Heart right ventricle (tissue), 16 donors: ENCODE results near the gene MAPT. TPM values are rescaled to one million over a fixed set of nuclear protein-coding genes. Genes with fewer than 3 reads are reported as not detected.

Experiments used
- ATAC-seq, 8 donors: fragments of 200-7000 bp; cut with Tn5 transposase; one replicate each; pipeline ENCODE4 v1.9.1; 2020; ENCODE audit warnings: mild to moderate bottlenecking in 8 of 8, moderate library complexity in 8 of 8, moderate number of reproducible peaks in 1 of 8
- DNase-seq, 2 donors: peaks; one replicate each; pipeline ENCODE4 v3.0.0-alpha.2; 2020
- H3K27ac ChIP-seq, 10 donors: fragments of 200-600 bp; sonication (generic) in 2 of 10; one replicate each; pipeline versions ENCODE4 v1.5.0 to v1.8.0; 2020 to 2022; ENCODE audit warnings: mild to moderate bottlenecking in 3 of 10
- H3K27me3 ChIP-seq, 7 donors: fragments of 200-600 bp; one replicate each; pipeline ENCODE4 v1.8.0; 2021 to 2022; ENCODE audit warnings: mild to moderate bottlenecking in 2 of 7
- H3K36me3 ChIP-seq, 9 donors: fragments of 200-600 bp; sonication (generic) in 1 of 9; one replicate each; pipeline versions ENCODE4 v1.5.0 to v1.8.0; 2020 to 2022; ENCODE audit warnings: mild to moderate bottlenecking in 2 of 9
- H3K4me1 ChIP-seq, 9 donors: fragments of 200-600 bp; sonication (generic) in 1 of 9; one replicate each; pipeline versions ENCODE4 v1.5.0 to v1.8.0; 2020 to 2022; ENCODE audit warnings: mild to moderate bottlenecking in 4 of 9
- H3K4me3 ChIP-seq, 10 donors: fragments of 200-600 bp; sonication (generic) in 2 of 10; one replicate each; pipeline versions ENCODE4 v1.5.0 to v1.8.0; 2020 to 2022; ENCODE audit warnings: mild to moderate bottlenecking in 7 of 10, moderate library complexity in 2 of 10
- H3K9me3 ChIP-seq, 11 donors: fragments of 200-600 bp in 10 of 11; sonication (generic) in 2 of 11; one replicate each; pipeline versions ENCODE4 v1.5.0 to v1.8.0; 2013 to 2022; ENCODE audit warnings: mild to moderate bottlenecking in 2 of 11, control low read depth in 1 of 11, moderate library complexity in 1 of 11
- CTCF ChIP-seq, 9 donors: fragments of 200-600 bp; sonication (generic) in 2 of 9; IDR thresholded peaks; one replicate each; pipeline versions ENCODE4 v1.5.0 to v1.8.0; 2021 to 2022; ENCODE audit warnings: antibody characterized with exemption in 9 of 9, mild to moderate bottlenecking in 5 of 9, moderate library complexity in 1 of 9
- WGBS, 2 donors: extraction: QIAGEN DNeasy Blood & Tissue Kit; methylation state at CpG; one replicate each; pipeline ENCODE4 v1.1.7; 2013; ENCODE audit warnings: inconsistent platforms in 1 of 2; 5-methylcytosine and 5-hydroxymethylcytosine counted together
- intact Hi-C, 10 donors: fragments of 100-400 bp; cut with DNase I; formaldehyde crosslinking; loops; one replicate each; pipeline versions ENCODE4 v1.11.1 to v1.14.2; 2022
- polyA plus RNA-seq, 2 donors: library from polyadenylated mRNA; stranded (reverse); fragments of 200-250 nt; gene quantifications; one replicate each; pipeline ENCODE4 v1.2.3, GENCODE V29; 2013
- total RNA-seq, 10 donors: library from RNA; stranded (reverse); fragmentation: NEBNext Ultra II Directional in 3 of 10; extraction: Animal tissue kit (Norgen Biotek cat#: 25700) in 3 of 10; gene quantifications; one replicate each; pipeline versions ENCODE4 v1.2.1 to v1.2.4, GENCODE V29; 2021 to 2023
- donor health status: Arrhythmogenic right ventricular cardiomyopathy.
- donor health status: ischemic (EF 13 %, LVEDD 7.1; RV severe dilation, severe dysfunction).
- donor health status: healthy with polysubstance abuse.
- donor health status: DM: no; HTN: yes; CAD: no.
- donor health status: DM: no; HTN: no; CAD: no.
- donor health status: ischemic (EF 25% LVEDD 6.9; RV normal size, moderate dysfunction).
- donor health status: ischemic (EF 25% LVEDD 5.7; RV mildly dilated, moderate dysfunction).
- donor health status: healthy.
- donor health status: DM: yes; HTN: yes; CAD: no.
- donor health status: Ischemic cardiomyopathy.
- donor health status: ischemic (EF 35%, LVEDD 5.7; RV mildly dilated, moderate dysfunction).
- donor health status: nonischemic (EF 11% LVEDD 7.7; RV severe dilation, severe dysfunction).
- donor health status: DM: yes; HTN: yes; CAD: no.
- donor health status: PGD.
- donor health status: ischemic (EF 29% LVEDD 5.4; RV normal size, mild dysfunction).
- donor health status: nonischemic (EF 23%, LVEDD 6.1; RV moderate dilation, normal function).

Gene MAPT
- total and polyA plus RNA-seq, 12 donors = 0.90 to 63.3 (median 32.5) TPM

- Histone ChIP-seq H3K4me1 (peaks cover 13 to 32% (median 24%) of the 10 kb centered on the region in 9 donors), H3K27ac (no peak overlapping the region), H3K4me3 (peak overlapping the region in 6 of 10 donors; percentile 17 to 85 (median 28)), H3K27me3 (peaks cover 0 to 56% (median 35%) of the 10 kb centered on the region in 7 donors), H3K36me3 (no peaks in the 10 kb centered on the region), H3K9me3 (no peaks in the 10 kb centered on the region)
- DNase-seq = no peak
- no peak for ATAC-seq
- TF ChIP-seq CTCF (IDR thresholded peaks at IDR 0.05) = no peak
- 2 to 6% methylated on average over 67 of the region's 67 CpGs for WGBS, 2 donors
- intact Hi-C loops = no loop called here
Measured at GRCh38 chr17:45896803-45897693, 2.7 kb downstream of the MAPT start.

GRCh38 chr17:45900136-45900535 lies 5.8 kb downstream of the MAPT start:
- intact Hi-C loops = loop anchor here in 1 of 10 donors (5.0 kb wide), 1 partner anchor 42 kb away; no protein-coding TSS in a partner anchor
- Histone ChIP-seq H3K27me3 (peaks cover 0 to 44% (median 33%) of the 10 kb centered on the region in 7 donors), H3K27ac (no peak overlapping the region), H3K4me1 (peaks cover 12 to 41% (median 24%) of the 10 kb centered on the region in 9 donors), H3K9me3 (no peaks in the 10 kb centered on the region), H3K4me3 (no peak overlapping the region), H3K36me3 (no peaks in the 10 kb centered on the region)
- WGBS, 2 donors = 66 to 70% methylated on average over 2 of the region's 2 CpGs
- TF ChIP-seq CTCF (IDR thresholded peaks at IDR 0.05) = no peak
- no peak for ATAC-seq
- no peak for DNase-seq

DNA sequence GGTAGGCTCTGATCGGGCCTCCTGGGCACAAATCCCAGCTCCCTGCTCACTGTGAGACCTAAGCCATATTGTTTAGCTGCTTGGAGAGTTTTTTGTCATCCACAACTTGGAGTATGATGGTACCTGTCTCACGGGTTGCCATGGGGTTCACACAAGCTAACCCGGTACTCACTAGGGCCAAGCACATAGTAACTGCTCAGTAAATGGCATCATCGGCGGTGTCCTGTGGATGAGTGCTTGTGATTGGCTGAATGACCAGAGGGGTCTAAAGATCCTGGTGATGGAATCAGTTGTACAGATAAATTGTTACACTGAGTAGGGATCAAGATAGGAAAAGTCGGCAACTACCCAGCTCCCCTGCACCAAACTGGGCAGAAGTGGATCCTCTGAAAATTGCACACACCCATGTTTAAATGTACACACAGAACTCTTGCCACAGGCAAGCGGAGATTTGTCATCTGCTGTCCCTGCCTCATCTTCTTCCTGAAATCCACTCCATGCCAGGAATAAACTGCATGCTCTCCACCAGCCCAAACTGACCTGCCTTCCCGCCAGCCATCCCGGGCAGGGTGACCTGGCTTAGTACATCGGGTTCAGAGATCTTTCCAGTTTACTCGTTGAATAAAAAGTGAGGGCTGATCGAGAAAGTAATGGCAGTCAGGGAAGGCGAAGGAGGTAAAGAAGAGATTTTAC lies 6.5 kb downstream of the MAPT start:
- WGBS, 2 donors = 88 to 92% methylated on average over 13 of the region's 13 CpGs
- Histone ChIP-seq H3K36me3 (no peaks in the 10 kb centered on the region), H3K27ac (no peak overlapping the region), H3K9me3 (no peaks in the 10 kb centered on the region), H3K4me1 (peaks cover 7 to 41% (median 23%) of the 10 kb centered on the region in 9 donors), H3K4me3 (no peak overlapping the region), H3K27me3 (peaks cover 0 to 37% (median 26%) of the 10 kb centered on the region in 7 donors)
- ATAC-seq = no peak
- DNase-seq = no peak
- no peak for TF ChIP-seq CTCF (IDR thresholded peaks at IDR 0.05)
- intact Hi-C loops = loop anchor here in 1 of 10 donors (5.0 kb wide), 1 partner anchor 41 kb away; no protein-coding TSS in a partner anchor

DNA sequence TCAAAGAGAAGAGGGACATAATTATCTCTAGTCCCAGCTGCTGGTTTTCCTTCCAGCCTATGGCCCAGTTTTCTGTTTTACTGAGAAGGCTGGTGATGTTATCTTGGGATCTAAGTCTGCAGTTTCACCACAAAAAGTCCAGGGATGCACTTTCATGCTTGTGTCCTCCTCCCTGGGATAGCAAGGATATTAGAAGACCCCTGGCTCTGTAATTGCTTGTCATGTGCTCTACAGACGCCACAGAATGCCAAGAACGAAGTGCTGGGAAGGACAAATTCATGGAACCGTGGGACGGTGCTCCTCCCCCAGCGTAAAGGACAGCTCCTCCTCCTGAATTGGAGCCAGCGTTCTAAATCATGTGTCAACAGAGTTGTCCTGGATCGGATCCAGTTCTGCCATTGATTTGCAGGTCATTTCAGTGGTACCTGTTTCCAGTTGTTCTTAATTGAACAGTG lies 8.6 kb downstream of the MAPT start:
- Histone ChIP-seq H3K4me1 (peaks cover 0 to 34% (median 14%) of the 10 kb centered on the region in 9 donors), H3K27ac (peak overlapping the region in 3 of 10 donors; percentile 19 to 70 (median 39)), H3K4me3 (peak overlapping the region in 3 of 10 donors; percentile 10 to 21 (median 11)), H3K9me3 (no peaks in the 10 kb centered on the region), H3K27me3 (peaks cover 0 to 16% (median 9%) of the 10 kb centered on the region in 7 donors), H3K36me3 (no peaks in the 10 kb centered on the region)
- no peak for TF ChIP-seq CTCF (IDR thresholded peaks at IDR 0.05)
- intact Hi-C loops = loop anchor here in 1 of 10 donors (5.0 kb wide), 1 partner anchor 39 kb away; no protein-coding TSS in a partner anchor
- DNase-seq (no peak), ATAC-seq (peak in 6 of 8 donors; percentile 49 to 74 (median 60))
- WGBS, 2 donors = 25 to 36% methylated on average over 7 of the region's 7 CpGs
